NCI-H187 (cell line): Measurements from ENCODE around the gene SMC5.
A peak's percentile ranks its signal among the peaks of the same experiment; 100 is the strongest.
"Not testable (repeated sequence)": the region's sequence is repeated elsewhere in the genome, so short reads cannot be mapped to it uniquely, and the experiment has no call there.

Source experiments
- DNase-seq, 2 experiments: peaks; one replicate each; lab custom pipeline; 2025; lab: John Stamatoyannopoulos, UW

The SMC5 gene

DNA sequence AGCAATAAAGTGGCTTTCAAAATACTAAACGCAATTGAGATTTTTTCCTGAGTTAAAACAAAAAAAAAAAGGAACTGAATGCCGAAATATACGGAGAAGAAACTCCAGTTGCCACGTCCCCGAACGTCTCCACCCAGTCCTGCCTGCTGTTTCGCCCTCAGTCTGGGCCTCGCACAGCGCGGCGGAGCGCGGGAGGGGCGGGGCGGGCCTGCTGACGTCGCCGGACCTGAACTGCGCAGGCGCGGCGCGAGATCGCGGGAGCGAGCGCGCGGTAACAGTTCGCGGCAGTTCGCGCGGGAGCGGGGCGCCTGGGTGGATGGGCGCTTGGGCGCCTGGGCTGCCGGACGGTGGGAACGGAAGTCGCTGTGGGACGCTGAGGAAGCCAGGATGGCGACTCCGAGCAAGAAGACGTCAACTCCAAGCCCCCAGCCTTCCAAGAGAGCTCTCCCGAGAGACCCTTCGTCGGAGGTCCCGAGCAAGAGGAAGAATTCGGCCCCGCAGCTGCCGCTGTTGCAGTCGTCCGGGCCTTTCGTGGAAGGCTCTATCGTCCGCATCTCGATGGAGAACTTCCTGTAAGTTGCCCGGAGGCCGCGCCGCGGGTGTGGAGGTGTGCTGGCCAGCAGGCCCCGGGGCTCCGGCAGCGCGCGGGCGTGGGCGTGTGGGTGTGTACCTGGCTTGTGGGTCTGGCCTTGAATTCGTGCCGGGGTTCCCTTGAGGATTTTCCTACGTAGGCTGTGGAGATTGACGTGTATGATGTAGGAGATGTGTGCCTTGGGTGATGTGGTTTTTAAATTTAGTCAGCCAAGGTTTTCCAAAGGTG is at the start of gene SMC5:
Gene SMC5, plus strand, starts transcription at position 287 of the 820 bp plus-strand sequence. Its CDS starts 101 bp downstream, at position 388.
- DNase-seq, result peak; percentile 50 to 62

DNA sequence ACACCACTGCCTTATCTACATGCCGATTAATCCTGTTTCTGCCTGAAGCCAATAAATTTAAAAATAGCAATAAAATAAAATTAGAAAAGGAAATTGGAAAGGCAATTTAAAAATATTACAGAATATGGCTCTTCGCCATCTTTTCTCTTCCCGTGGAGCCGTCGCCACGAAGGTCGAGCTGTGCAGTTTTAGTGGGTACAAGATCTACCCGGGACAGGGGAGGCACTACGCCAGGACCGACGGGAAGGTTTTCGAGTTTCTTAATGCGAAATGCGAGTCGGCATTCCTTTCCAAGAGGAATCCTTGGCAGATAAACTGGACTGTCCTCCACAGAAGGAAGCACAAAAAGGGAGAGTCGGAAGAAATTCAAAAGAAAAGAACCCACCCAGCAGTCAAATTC is 41.7 kb upstream of the SMC5 start:
- DNase-seq, result no peak

DNA sequence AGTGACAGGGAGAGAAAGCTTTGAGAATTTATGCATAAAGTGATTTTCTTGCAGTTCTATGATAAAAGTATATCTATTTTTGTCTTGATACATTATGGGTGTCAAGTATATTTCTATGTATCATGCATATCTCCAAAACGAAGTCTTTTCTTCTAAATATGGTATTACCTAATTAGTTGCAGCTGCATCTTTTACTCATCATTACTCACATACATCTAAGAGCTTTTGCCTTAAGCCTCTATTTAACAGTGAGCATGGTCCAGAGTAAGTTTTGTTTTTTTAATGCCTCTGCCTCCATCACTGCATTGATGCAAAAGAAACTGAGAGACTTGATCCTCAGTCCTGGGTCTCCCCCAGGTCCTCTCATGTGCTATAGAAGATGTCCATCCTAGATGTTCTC is 40.0 kb upstream of the SMC5 start:
- no peak for DNase-seq

DNA sequence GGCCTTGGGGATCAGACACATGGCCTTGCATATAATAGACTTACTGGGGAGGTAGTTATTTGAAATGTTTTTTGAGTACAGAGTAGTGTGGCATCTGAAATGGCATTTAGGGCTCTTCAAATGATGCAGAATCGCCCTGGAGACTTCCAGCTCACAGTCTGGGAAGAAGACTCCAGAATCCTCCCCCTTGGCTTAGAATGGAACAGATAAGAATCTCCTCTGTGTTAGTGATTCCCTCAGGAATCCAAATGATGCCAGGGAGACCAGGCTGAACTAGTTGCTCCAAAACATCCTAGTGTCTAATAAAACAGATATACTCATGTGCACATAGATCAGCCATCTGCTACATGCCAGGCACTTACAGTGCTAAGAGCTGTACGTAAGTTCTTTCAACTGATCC is 38.6 kb upstream of the SMC5 start:
- DNase-seq, result no peak

DNA sequence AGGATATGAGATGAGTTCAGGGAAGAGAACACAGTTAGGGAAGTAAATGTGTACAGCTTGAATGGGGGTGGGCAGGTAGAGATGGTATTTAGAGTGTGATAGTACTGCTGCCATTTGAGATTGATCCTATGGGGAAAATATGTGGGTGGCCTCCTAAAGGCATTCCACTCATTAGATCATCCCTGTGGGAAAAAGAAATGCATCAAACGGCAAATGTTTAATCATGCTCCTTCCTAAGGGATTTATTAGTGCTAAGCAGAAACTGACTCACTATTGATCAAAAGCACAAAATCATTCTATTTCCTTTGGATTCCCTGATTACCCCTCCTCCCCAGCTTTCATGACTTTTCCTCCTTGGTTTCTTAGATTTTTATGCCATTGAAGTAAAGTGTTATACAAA is 36.4 kb upstream of the SMC5 start:
- DNase-seq, result no peak

DNA sequence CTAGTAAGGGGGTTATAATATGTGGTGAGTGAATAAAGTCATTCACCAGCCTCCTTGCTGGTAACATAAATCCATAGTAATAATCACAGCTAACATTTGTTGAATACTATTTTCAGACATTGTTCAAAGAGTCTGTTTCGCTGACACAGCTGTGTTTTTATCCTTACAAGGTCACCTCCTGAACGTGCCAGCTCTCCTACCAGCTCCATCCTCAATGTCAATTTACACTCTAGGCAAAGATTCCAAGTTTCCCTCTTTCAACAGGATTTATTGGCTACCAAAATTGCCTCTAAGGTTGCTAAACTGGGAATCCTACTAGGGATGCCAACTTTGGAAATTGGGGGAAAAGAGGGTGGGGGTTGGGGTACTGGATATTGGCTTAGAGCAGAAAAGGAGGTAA is 30.7 kb upstream of the SMC5 start:
- DNase-seq, result no peak

DNA sequence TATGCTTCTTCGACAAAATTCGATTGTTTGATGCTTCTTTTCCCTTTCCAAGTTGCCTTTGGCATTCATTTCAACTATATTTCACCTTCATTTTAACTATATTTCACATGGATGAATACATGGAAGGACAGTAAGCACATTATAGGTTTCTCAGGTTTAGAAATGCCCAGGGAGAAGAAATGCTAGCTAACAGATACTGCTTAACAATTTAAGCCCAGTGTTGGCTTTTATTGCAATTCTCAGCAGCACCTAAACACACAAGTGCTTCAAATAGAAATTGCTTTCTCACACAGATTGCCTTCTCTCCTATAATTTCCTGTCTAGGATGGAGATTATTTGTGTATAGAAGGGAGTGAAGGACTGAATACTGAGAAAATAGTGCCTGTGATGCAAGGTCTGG is 30.2 kb upstream of the SMC5 start:
- DNase-seq, result no peak

DNA sequence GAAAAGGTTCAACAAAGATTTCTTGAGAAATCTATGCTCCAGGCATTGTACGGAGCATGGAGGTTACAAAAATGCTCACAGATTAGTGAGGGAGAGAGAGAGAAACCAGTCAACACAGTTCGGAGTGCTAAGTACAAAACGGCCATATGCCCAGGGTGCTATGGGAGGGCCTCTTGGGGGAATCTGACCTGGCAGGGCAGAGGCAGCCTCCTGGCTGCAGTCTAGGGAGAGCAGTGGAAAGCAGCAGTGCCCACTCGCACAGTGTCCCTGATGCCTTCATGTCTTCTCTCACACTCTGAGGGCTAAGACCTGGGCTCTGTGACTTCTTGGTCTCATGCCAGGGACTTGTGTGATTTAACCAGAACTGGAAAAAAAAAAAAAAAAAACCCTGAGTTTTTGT is 29.8 kb upstream of the SMC5 start:
- DNase-seq, result no peak

DNA sequence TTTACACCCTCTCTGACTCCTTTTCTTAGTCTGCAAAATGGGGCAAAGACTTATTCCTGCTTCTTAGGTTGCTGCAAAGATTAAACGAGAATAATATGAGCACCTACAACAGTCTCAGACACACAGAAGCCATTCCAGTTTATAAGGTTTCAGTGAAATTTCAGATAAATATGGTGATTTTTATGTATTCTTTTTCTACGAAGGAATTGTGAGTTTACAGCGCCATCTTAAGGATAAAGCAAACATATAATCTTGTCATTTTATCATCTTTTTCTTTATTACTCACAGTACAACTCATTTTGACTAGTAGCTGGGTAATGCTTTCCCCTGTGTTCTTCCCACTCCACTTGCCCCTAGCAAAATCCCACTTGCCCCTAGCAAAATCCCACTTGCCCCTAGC is 29.2 kb upstream of the SMC5 start:
- DNase-seq, result no peak

DNA sequence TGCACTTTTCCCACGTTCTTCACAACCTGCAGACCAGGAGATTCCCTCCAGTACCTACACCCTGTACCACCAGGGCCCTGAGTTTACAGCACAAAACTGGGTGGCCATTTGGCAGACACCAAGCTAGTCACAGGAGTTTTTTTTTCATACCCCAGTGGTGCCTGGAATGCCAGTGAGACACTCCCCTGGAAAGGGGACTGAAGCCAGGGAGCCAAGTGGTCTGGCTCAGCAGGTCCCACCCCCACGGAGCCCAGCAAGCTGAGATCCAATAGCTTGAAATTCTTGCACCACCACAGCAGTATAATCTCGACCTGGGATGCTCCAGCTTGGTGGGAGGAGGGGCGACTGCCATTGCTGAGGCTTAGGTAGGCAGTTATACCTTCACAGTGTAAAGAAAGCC is 26.3 kb upstream of the SMC5 start:
- no peak for DNase-seq

DNA sequence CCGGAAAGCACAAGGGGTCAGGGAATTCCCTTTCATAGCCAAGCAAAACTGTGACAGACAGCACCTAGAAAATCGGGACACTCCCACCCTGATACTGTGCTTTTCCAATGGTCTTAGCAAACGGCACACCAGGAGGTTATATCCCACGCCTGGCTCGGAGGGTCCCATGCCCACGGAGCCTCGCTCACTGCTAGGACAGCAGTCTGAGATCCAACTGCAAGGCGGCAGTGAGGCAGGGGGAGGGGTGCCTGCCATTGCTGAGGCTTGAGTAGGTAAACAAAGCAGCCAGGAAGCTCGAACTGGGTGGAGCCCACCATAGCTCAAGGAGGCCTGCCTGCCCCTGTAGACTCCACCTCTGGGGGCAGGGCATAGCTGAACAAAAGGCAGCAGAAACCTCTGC is 24.6 kb upstream of the SMC5 start:
- DNase-seq, result not testable (repeated sequence)

DNA sequence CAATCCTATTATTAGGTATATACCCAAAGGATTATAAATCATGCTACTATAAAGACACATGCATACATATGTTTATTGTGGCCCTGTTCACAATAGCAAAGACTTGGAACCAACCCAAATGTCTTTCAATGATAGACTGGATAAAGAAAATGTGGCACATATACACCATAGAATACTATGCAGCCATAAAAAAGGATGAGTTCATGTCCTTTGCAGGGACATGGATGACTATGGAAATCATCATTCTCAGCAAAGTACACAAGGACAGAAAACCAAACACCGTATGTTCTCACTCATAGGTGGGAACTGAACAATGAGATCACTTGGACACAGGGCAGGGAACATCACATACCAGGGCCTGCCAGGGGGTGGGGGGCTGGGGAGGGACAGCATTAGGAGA is 12.8 kb upstream of the SMC5 start:
- not testable (repeated sequence) for DNase-seq

DNA sequence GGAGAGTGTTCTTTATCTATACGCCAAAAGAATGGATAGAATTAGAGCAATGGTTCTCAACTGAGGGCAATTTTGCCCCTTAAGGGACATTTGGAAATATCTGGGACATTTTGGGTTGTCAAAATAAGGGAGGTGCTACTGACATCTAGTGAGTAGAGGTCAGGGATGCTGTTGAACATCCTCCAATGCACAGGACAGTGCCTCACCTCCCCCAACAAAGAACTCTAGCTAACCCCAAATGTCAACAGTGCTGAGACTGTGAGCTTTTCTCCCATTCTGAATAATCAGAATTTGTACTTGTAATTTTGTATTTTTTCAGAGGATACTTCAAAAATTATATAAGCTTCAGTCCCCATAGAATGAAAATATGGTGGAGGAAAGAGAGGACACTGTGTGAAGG is 8.6 kb upstream of the SMC5 start:
- DNase-seq, result no peak

DNA sequence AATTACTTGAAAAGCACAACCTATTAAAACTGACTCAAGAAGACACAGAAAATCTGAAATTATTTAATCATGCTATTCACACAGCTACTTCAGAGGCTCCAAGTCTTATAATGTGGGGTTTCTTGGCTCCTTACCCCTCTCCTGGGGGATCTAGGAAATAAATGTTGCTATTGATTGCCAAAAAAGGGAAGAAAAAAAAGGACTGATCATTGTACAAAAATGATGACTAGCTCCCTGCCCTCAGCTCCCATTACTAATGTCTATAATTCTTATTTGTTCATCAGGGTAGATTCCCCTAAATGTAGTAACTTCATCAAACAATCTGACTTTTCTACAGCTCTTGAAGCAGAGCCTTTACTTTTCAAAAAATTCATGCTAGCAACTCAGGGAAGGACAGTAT is 3.3 kb upstream of the SMC5 start:
- no peak for DNase-seq

DNA sequence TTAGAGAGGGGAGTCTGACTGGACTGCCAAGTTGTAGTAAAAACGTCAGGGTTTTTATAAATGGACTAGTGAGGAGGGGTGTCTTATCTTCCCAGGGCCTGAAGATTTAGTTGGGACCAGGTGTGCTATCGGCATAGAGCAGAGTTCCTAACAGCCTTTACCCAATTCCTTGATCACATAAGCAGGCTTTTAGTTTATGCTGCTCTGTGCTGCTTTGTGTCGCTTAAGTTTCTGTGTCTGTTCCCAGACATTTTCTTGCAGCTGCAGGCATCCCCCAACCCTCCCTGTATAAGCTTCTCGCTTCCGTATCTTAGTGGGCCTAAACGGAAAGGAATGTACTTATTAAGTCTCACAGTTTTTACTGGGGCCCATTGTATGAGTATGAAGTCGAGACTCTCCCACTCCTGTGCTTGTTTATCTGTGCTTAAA is 2.6 kb upstream of the SMC5 start:
- DNase-seq, result no peak

DNA sequence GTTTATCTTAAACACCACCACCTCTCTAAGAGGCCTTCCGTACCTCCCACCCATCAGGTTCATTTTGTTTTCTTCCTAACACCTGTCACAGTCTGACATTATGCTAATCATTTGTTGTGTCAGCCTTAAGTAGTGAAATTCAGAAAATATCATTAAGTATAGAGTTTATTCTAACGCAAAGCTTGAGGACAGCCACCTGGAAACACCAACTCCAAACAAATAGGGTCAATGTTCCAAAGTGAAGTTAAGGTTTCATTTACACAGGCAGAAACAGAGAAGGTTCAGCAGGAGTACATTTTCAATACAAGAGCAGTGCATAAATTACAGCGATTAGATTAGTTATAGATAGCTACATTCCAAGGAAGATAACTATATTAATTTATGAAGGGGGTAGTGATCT is 1.3 kb upstream of the SMC5 start:
- no peak for DNase-seq

DNA sequence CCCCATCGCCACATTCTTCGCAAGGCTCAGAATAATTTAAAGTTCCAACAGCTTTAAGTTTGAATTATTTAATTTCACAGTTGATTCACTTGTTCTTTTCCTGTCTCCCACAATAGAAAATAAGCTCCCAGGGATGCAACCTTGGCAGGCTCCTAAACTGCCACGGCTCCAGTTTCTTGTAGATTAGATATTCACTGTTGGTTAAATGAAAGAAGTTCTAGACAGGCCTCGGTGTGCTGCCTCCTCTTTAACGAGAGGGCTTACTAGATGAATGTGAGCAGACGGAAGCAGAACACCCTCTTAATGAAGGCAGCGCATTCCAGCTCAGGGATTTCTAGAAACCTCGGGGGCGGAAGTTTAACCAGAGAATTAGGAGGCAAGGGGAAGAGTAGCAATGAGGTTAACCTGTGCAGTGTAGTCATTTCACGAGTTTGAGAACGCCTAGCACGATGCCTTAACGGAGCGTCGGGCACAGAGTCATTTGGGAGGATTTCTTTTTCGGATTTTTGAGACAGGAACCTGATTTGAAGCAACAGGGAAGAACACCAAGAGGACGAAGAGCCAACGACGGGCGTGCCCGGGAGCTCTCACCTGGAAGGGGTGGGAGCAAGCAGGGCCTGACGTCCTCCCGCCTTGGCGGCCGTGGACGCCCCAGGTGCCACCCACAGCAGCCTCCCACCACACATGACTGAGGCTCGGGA is 637 bp upstream of the SMC5 start:
- peak; percentile 42 to 48 for DNase-seq

DNA sequence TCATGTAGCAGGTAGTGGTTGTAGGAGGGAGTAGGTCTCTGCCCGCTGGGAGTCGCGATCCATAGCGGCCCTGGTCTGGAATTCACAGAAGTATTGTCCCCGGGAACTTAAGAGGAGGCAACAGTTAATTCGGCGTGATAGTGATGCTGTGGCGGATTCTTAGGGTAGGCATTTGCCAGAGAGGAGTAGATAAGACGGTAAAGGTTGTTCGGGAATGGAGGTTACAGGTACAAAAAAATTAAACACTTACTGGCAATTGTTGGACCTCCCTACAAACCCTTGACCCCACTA is 679 bp downstream of the SMC5 start:
- DNase-seq, result no peak

DNA sequence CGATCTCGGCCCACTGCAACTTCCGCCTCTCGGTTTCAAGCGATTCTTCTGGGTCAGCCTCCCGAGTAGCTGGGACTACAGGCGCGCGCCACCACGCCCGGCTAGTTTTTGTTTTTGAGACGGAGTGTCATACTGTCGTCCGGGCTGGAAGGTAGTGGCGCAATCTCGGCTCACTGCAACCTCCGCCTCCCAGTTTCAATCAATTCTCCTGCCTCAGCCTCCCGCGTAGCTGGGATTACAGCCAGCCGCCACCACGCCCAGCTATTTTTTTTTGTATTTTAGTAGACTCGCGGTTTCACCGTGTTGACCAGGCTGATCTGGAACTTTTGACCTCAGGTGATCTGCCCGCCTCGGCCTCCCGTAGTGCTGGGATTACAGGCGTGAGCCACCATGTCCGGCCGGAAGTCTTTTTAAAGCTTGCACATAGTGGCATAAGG is 1.2 kb downstream of the SMC5 start:
- no peak for DNase-seq

DNA sequence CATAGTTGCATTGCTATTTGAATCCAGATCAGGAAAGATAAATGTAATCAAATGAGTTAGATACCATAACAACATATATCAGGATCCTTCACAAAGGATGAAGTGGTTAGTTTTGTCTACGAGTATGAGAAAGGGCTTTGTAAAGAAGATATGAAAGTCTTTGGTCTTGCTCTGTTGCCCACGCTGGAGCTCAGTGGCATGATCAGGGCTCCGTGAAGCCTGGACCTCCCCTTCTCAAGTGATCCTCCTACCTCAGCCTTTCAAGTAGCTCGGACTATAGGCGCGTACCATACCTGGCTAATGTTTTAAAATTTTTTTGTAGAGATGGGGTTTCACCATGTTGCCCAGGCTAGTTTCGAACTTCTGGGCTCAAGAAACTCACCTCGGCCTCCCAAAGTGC is 1.8 kb downstream of the SMC5 start:
- no peak for DNase-seq

DNA sequence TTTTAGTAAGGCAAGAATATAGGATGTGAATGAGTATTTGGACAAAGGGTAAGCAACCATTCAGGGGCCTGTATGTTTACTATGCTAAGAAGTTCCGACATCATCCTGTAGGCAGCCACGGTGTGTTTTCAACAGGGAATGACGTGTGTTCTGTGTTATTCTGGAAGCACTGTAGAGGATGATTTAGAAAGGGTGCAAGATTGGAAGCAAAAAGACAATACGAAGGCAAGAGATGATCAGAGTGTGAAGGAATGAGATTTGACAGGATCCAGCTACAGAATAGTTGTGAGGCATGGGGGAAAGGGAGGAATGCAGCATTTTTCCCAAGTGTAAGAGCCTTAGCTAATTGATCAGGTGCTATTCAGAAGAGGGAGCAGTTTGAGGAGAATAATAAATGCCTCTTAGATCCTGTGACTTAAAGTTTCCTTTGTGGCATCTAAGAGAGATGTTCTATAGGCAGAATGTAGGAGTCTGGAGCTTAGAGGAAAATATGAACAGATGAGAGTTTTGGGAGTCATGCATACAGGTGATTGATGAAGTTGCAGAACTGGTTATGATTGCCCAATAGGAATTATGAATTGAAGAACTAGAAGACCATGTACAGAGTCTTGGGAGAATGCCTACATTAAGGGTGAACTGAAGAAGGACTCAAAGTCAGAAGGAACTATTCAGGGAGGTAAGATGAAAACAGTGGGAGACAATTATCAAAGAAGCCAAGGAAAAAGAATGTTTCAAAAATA is 2.5 kb downstream of the SMC5 start:
- DNase-seq, result no peak

DNA sequence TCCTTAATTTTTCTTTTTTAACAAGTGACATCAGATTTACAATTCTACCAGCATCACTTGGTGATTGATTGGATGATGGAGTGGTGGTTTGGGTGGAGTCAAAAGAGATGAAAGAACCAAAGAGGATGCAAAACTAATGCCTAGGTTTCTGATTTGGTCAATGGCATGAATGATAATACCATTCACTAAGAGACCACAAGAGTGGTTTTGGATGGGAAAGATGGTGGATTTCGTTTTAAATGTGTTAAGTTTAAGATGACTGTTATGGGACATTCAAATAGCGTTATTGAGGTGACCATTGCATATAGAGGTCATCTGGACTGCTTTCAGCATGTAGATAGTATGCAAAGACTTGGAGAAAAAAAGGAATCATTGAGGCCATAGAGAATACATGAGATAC is 3.6 kb downstream of the SMC5 start:
- no peak for DNase-seq

DNA sequence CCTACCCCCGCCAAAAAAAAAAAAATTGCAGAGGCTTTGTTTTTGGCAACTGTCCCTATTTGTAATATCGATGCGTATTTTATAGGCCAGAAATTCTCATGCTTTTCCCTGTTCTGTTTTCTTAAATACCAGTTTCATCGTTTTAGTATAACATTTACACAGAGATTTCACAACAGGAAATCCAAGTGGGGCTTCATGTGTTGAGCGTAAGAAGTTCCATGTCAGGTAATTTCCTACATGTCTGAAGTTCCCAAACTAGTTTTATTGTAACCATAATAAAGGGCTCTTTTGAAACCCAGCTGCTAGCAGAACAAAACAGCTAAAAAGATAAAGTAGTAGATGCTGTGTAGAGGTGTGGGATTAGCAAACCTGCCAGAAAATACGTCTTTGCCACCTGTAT is 4.2 kb downstream of the SMC5 start:
- no peak for DNase-seq
